HEK293 (cell line): ENCODE results near the gene OR6Q1.

Source experiments
- CTCF ChIA-PET: fragments of 350-600 bp; formaldehyde crosslinking; extraction: SDS; loops from one replicate; lab custom pipeline; 2021; ENCODE audit warnings: antibody characterized with exemption; lab: Yijun Ruan, JAX
- POLR2A ChIA-PET: fragments of 300-600 bp; formaldehyde crosslinking; extraction: SDS; loops from one replicate; lab custom pipeline; 2020; ENCODE audit warnings: antibody characterized with exemption, inconsistent platforms; lab: Yijun Ruan, JAX
- H3K27ac ChIP-seq: fragments of 200-500 bp; sonication (Bioruptor generic); 2 replicates; pipeline ENCODE4 v1.5.1; 2014; ENCODE audit warnings: low read depth, low read length, control low read depth, inconsistent platforms; ENCODE audit errors: extremely low read depth
- H3K36me3 ChIP-seq, 2 experiments: fragments of 200-500 bp in 1 of 2; sonication (Bioruptor generic) in 1 of 2; 1 replicate in 1 of 2; 2 replicates in 1 of 2; pipeline ENCODE4 v1.5.1; 2014 to 2017; ENCODE audit warnings: inconsistent platforms in 2 of 2, low read length in 2 of 2; ENCODE audit not compliant: control insufficient read depth in 2 of 2, insufficient read depth in 1 of 2
- H3K4me1 ChIP-seq: fragments of 200-500 bp; sonication (Bioruptor generic); 2 replicates; pipeline ENCODE4 v1.5.1; 2014; ENCODE audit warnings: mild to moderate bottlenecking, low read length, inconsistent platforms; ENCODE audit not compliant: control insufficient read depth, insufficient read depth
- H3K4me3 ChIP-seq: 2 replicates; pipeline ENCODE4 v1.5.1; 2011; ENCODE audit warnings: low read depth, mild to moderate bottlenecking, control low read depth, low read length, moderate library complexity
- H3K9me3 ChIP-seq: fragments of 200-500 bp; sonication (Bioruptor generic); 2 replicates; pipeline ENCODE4 v1.5.1; 2014; ENCODE audit warnings: low read depth, low read length, inconsistent platforms; ENCODE audit not compliant: control insufficient read depth, insufficient read depth
- BCL11A ChIP-seq: fragments of 450-650 bp; formaldehyde crosslinking; IDR thresholded peaks from 2 replicates; pipeline ENCODE4 v1.5.1; 2016; ENCODE audit warnings: low read depth, missing biosample characterization, missing genetic modification characterization
- INSM2 ChIP-seq: fragments of 450-650 bp; formaldehyde crosslinking; IDR thresholded peaks from 2 replicates; pipeline ENCODE4 v1.5.1; 2016; ENCODE audit warnings: missing biosample characterization, missing genetic modification characterization
- PRDM2 ChIP-seq: fragments of 450-650 bp; formaldehyde crosslinking; IDR thresholded peaks from 2 replicates; pipeline ENCODE4 v1.5.1; 2016; ENCODE audit warnings: missing biosample characterization, missing genetic modification characterization, borderline replicate concordance
- SALL2 ChIP-seq: fragments of 450-650 bp; formaldehyde crosslinking; IDR thresholded peaks from 2 replicates; pipeline ENCODE4 v1.5.0; 2017; ENCODE audit warnings: missing biosample characterization, mild to moderate bottlenecking, missing genetic modification characterization, borderline replicate concordance
- SETDB1 ChIP-seq: IDR thresholded peaks from one replicate; pipeline ENCODE4 v1.6.1; 2017; ENCODE audit warnings: mild to moderate bottlenecking, low read length, moderate library complexity, mixed read lengths; ENCODE audit not compliant: insufficient read length
- SP7 ChIP-seq: fragments of 450-650 bp; formaldehyde crosslinking; IDR thresholded peaks from 2 replicates; pipeline ENCODE4 v1.5.1; 2016; ENCODE audit warnings: missing biosample characterization, missing genetic modification characterization
- ZBTB49 ChIP-seq: fragments of 450-650 bp; formaldehyde crosslinking; IDR thresholded peaks from 2 replicates; pipeline ENCODE4 v1.5.1; 2016; ENCODE audit warnings: missing biosample characterization, missing genetic modification characterization, low read depth
- ZNF132 ChIP-seq: fragments of 450-650 bp; formaldehyde crosslinking; IDR thresholded peaks from 2 replicates; pipeline ENCODE4 v1.5.1; 2017; ENCODE audit warnings: missing biosample characterization, missing genetic modification characterization, borderline replicate concordance
- ZNF19 ChIP-seq: fragments of 450-650 bp; formaldehyde crosslinking; IDR thresholded peaks from 2 replicates; pipeline ENCODE4; 2016; ENCODE audit warnings: missing biosample characterization, missing genetic modification characterization, low read depth
- ZNF239 ChIP-seq: fragments of 450-650 bp; formaldehyde crosslinking; IDR thresholded peaks from 2 replicates; pipeline ENCODE4 v1.5.1; 2016; ENCODE audit warnings: missing biosample characterization, missing genetic modification characterization
- ZNF292 ChIP-seq: fragments of 450-650 bp; formaldehyde crosslinking; IDR thresholded peaks from 2 replicates; pipeline ENCODE4 v1.5.1; 2016; ENCODE audit warnings: low read depth, missing biosample characterization, missing genetic modification characterization, borderline replicate concordance
- ZNF350 ChIP-seq: fragments of 450-650 bp; formaldehyde crosslinking; IDR thresholded peaks from 2 replicates; pipeline ENCODE4 v1.5.0; 2017; ENCODE audit warnings: missing biosample characterization, mild to moderate bottlenecking, missing genetic modification characterization
- ZNF473 ChIP-seq: fragments of 450-650 bp; formaldehyde crosslinking; IDR thresholded peaks from 2 replicates; pipeline ENCODE4 v1.5.1; 2017; ENCODE audit warnings: missing biosample characterization, missing genetic modification characterization
- ZNF530 ChIP-seq: fragments of 450-650 bp; formaldehyde crosslinking; IDR thresholded peaks from 2 replicates; pipeline ENCODE4 v1.5.1; 2016; ENCODE audit warnings: low read depth, missing biosample characterization, missing genetic modification characterization
- ZNF555 ChIP-seq: fragments of 450-650 bp; formaldehyde crosslinking; conservative IDR thresholded peaks from 2 replicates; pipeline ENCODE4 v1.5.1; 2017; ENCODE audit warnings: missing biosample characterization, mild to moderate bottlenecking, missing genetic modification characterization, inconsistent platforms
- ZNF561 ChIP-seq: fragments of 450-650 bp; IDR thresholded peaks from 2 replicates; pipeline ENCODE4 v1.5.1; 2018; ENCODE audit warnings: missing biosample characterization, missing genetic modification characterization, borderline replicate concordance
- ZNF571 ChIP-seq: fragments of 450-650 bp; formaldehyde crosslinking; IDR thresholded peaks from 2 replicates; pipeline ENCODE4 v1.5.0; 2017; ENCODE audit warnings: missing biosample characterization, missing genetic modification characterization
- ZNF639 ChIP-seq: fragments of 450-650 bp; formaldehyde crosslinking; IDR thresholded peaks from 2 replicates; pipeline ENCODE4 v1.5.1; 2016; ENCODE audit warnings: missing biosample characterization, missing genetic modification characterization
- ZNF704 ChIP-seq: fragments of 450-650 bp; formaldehyde crosslinking; IDR thresholded peaks from 2 replicates; pipeline ENCODE4 v1.5.1; 2016; ENCODE audit warnings: missing biosample characterization, missing genetic modification characterization
- ZNF791 ChIP-seq: fragments of 450-650 bp; formaldehyde crosslinking; IDR thresholded peaks from 2 replicates; pipeline ENCODE4 v1.5.1; 2016; ENCODE audit warnings: missing biosample characterization, missing genetic modification characterization
- ZSCAN18 ChIP-seq: fragments of 450-650 bp; formaldehyde crosslinking; IDR thresholded peaks from 2 replicates; pipeline ENCODE4 v1.5.1; 2016; ENCODE audit warnings: missing biosample characterization, missing genetic modification characterization
- ZSCAN23 ChIP-seq: fragments of 450-650 bp; formaldehyde crosslinking; IDR thresholded peaks from 2 replicates; pipeline ENCODE4 v1.5.1; 2016; ENCODE audit warnings: missing biosample characterization, missing genetic modification characterization

Gene OR6Q1

GRCh38 chr11:58030653-58031052 is at the start of gene OR6Q1:
Gene OR6Q1, plus strand, starts transcription at chr11:58030953. Its CDS starts 0 bp downstream, at chr11:58030953.
- Histone ChIP-seq H3K4me1 (no peaks in the 10 kb centered on the region), H3K27ac (no peak within 1 kb of the TSS), H3K36me3 (no peaks in the 10 kb centered on the region), H3K9me3 (no peaks in the 10 kb centered on the region), H3K4me3 (no peak within 1 kb of the TSS)
- ChIA-PET CTCF (no interaction called here), POLR2A (no interaction called here)
- TF ChIP-seq SP7 (tag by site-specific recombination): no peak
- no peak for TF ChIP-seq ZSCAN23
- TF ChIP-seq ZNF19 (tag by site-specific recombination): no peak
- TF ChIP-seq PRDM2 (tag by site-specific recombination): no peak
- no peak for TF ChIP-seq INSM2 (tag by site-specific recombination)
- TF ChIP-seq ZNF561 (tag by site-specific recombination): no peak
- TF ChIP-seq ZNF704: no peak
- no peak for TF ChIP-seq ZNF473
- TF ChIP-seq ZNF239 (tag by site-specific recombination): no peak
- no peak for TF ChIP-seq BCL11A (tag by site-specific recombination)
- TF ChIP-seq ZNF350 (tag by site-specific recombination): no peak
- TF ChIP-seq ZNF530: no peak

- H3K9me3 ChIP-seq: no peaks in the 10 kb centered on the region
- H3K4me1 ChIP-seq: no peaks in the 10 kb centered on the region
- CTCF ChIA-PET: no interaction called here
- H3K4me3 ChIP-seq: no peak overlapping the region
- no peak overlapping the region for H3K27ac ChIP-seq
- no peaks in the 10 kb centered on the region for H3K36me3 ChIP-seq
- POLR2A ChIA-PET: no interaction called here
- TF ChIP-seq ZNF791 (tag by site-specific recombination): no peak
- TF ChIP-seq ZNF639 (tag by site-specific recombination): no peak
- TF ChIP-seq ZSCAN18 (tag by site-specific recombination): no peak
- no peak for TF ChIP-seq SETDB1
- TF ChIP-seq ZNF292 (tag by site-specific recombination): no peak
- TF ChIP-seq ZNF571 (tag by site-specific recombination): no peak
- no peak for TF ChIP-seq SALL2 (tag by site-specific recombination)
- no peak for TF ChIP-seq ZSCAN23
- no peak for TF ChIP-seq ZBTB49 (tag by site-specific recombination)
- TF ChIP-seq ZNF555 (tag by site-specific recombination): no peak
- no peak for TF ChIP-seq ZNF132 (tag by site-specific recombination)
These were observed 49.2 kb upstream of the OR6Q1 start for GRCh38 chr11:57981536-57981935.
